ENCODE measurements around the gene CLIC3. TPM values are rescaled to one million over a fixed set of nuclear protein-coding genes. Genes with fewer than 3 reads are reported as not detected.

CLIC3 gene
- total RNA-seq, 2 experiments from 2014 or later = not detected

- Histone ChIP-seq H4K20me1 (ENCODE audit: insufficient read depth, low read length) (no peaks in the 10 kb centered on the region), H3K79me2 (ENCODE audit: insufficient read depth, low read depth, low read length) (no peaks in the 10 kb centered on the region), H3K4me3 (ENCODE audit: low read depth, low read length, poor library complexity, severe bottlenecking) (no peak overlapping the region), H3K4me1 (ENCODE audit: insufficient read depth, low read length, poor library complexity, severe bottlenecking) (peaks cover 8% of the 10 kb centered on the region), H3K4me2 (ENCODE audit: low read length) (no peak overlapping the region), H2AFZ (ENCODE audit: low read length) (no peak overlapping the region), H3K36me3 (ENCODE audit: insufficient read depth, low read length) (no peaks in the 10 kb centered on the region), H3K9me2 (ENCODE audit: insufficient read depth, low read length) (no peaks in the 10 kb centered on the region), H3K27ac (ENCODE audit: low read depth, low read length, poor library complexity, severe bottlenecking) (no peak overlapping the region), H3K9me3 (ENCODE audit: low read length) (no peaks in the 10 kb centered on the region)
- ChIA-PET CTCF (ENCODE audit: unreplicated experiment) (no interaction called here), POLR2A (no interaction called here)
- BruUV-seq (replicated peaks) = no TSS peak
- TF ChIP-seq CTCF (conservative IDR thresholded peaks at IDR 0.05; ENCODE audit: low read length) (no peak), EZH2phosphoT487 (IDR thresholded peaks at IDR 0.05; ENCODE audit: borderline replicate concordance, low read depth, low read length) (no peak)
- intact Hi-C loops (cut with micrococcal nuclease; ENCODE audit: unreplicated experiment) = no loop called here
- DNase-seq (ENCODE audit: low spot score) = no peak
These were observed 33.0 kb downstream of the CLIC3 start for GRCh38 chr9:136963341-136963740.

GRCh38 chr9:136962701-136963248 is 33.6 kb downstream of the CLIC3 start:
- Histone ChIP-seq H3K27ac (ENCODE audit: low read depth, low read length, poor library complexity, severe bottlenecking) (no peak overlapping the region), H4K20me1 (ENCODE audit: insufficient read depth, low read length) (no peaks in the 10 kb centered on the region), H3K79me2 (ENCODE audit: insufficient read depth, low read depth, low read length) (no peaks in the 10 kb centered on the region), H3K4me3 (ENCODE audit: low read depth, low read length, poor library complexity, severe bottlenecking) (no peak overlapping the region), H3K9me3 (ENCODE audit: low read length) (no peaks in the 10 kb centered on the region), H3K4me1 (ENCODE audit: insufficient read depth, low read length, poor library complexity, severe bottlenecking) (peaks cover 8% of the 10 kb centered on the region), H3K9me2 (ENCODE audit: insufficient read depth, low read length) (no peaks in the 10 kb centered on the region), H3K4me2 (ENCODE audit: low read length) (no peak overlapping the region), H2AFZ (ENCODE audit: low read length) (no peak overlapping the region), H3K36me3 (ENCODE audit: insufficient read depth, low read length) (no peaks in the 10 kb centered on the region)
- no TSS peak for BruUV-seq (replicated peaks)
- TF ChIP-seq CTCF (conservative IDR thresholded peaks at IDR 0.05; ENCODE audit: low read length) (no peak), EZH2phosphoT487 (IDR thresholded peaks at IDR 0.05; ENCODE audit: borderline replicate concordance, low read depth, low read length) (no peak)
- intact Hi-C loops (cut with micrococcal nuclease; ENCODE audit: unreplicated experiment) = no loop called here
- ChIA-PET CTCF (ENCODE audit: unreplicated experiment) (no interaction called here), POLR2A (interaction anchor here (0.6 kb wide), 1 partner anchor 90 kb away, joined by 3 read pairs; no protein-coding TSS in a partner anchor)
- no peak for DNase-seq (ENCODE audit: low spot score)

- Histone ChIP-seq H3K9me3 (ENCODE audit: low read length) (no peaks in the 10 kb centered on the region), H3K79me2 (ENCODE audit: insufficient read depth, low read depth, low read length) (no peaks in the 10 kb centered on the region), H3K36me3 (ENCODE audit: insufficient read depth, low read length) (no peaks in the 10 kb centered on the region), H3K9me2 (ENCODE audit: insufficient read depth, low read length) (no peaks in the 10 kb centered on the region), H4K20me1 (ENCODE audit: insufficient read depth, low read length) (no peaks in the 10 kb centered on the region), H3K27ac (ENCODE audit: low read depth, low read length, poor library complexity, severe bottlenecking) (no peak overlapping the region), H3K4me3 (ENCODE audit: low read depth, low read length, poor library complexity, severe bottlenecking) (no peak overlapping the region), H2AFZ (ENCODE audit: low read length) (no peak overlapping the region), H3K4me2 (ENCODE audit: low read length) (no peak overlapping the region), H3K4me1 (ENCODE audit: insufficient read depth, low read length, poor library complexity, severe bottlenecking) (peaks cover 8% of the 10 kb centered on the region)
- CTCF ChIA-PET (ENCODE audit: unreplicated experiment) = no interaction called here
- TF ChIP-seq EZH2phosphoT487 (IDR thresholded peaks at IDR 0.05; ENCODE audit: borderline replicate concordance, low read depth, low read length) (no peak), CTCF (conservative IDR thresholded peaks at IDR 0.05; ENCODE audit: low read length) (no peak)
- no peak for DNase-seq (ENCODE audit: low spot score)
- intact Hi-C loops (cut with micrococcal nuclease; ENCODE audit: unreplicated experiment) = no loop called here
- no TSS peak for BruUV-seq (replicated peaks)
- POLR2A ChIA-PET = interaction anchor here (0.6 kb wide), 1 partner anchor 90 kb away, joined by 3 read pairs; no protein-coding TSS in a partner anchor
These were observed 34.2 kb downstream of the CLIC3 start for GRCh38 chr9:136962163-136962562.
